Panc1 (cell line): ENCODE data around the gene ZNF189.

Experiments used
- POLR2AphosphoS5 ChIP-seq: IDR thresholded peaks from 2 replicates; pipeline ENCODE4 v1.6.1; 2012; ENCODE audit warnings: mild to moderate bottlenecking, low read depth, low read length, moderate library complexity
- TF ChIP-seq, protein P1 (sequence below): fragments of 450-650 bp; IDR thresholded peaks from 2 replicates; pipeline ENCODE4 v1.5.1; 2017; ENCODE audit warnings: mild to moderate bottlenecking

DNA sequence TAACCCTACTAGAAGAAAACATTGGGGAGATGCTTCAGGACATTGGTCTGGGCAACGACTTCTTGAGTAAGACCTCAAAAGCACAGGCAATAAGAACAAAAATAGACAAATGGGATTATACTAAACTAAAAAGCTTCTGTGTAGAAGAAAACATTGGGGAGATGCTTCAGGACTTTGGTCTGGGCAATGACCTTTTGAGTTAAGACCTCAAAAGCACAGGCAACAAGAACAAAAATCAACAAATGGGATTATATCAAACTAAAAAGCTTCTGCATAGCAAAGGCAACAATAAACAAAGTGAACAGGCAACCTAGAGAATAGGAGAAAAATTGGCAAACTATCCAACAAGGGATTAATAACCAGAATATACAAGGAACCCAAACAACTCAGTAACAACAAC lies 4.0 kb upstream of the ZNF189 start:
- TF ChIP-seq, protein P1, sequence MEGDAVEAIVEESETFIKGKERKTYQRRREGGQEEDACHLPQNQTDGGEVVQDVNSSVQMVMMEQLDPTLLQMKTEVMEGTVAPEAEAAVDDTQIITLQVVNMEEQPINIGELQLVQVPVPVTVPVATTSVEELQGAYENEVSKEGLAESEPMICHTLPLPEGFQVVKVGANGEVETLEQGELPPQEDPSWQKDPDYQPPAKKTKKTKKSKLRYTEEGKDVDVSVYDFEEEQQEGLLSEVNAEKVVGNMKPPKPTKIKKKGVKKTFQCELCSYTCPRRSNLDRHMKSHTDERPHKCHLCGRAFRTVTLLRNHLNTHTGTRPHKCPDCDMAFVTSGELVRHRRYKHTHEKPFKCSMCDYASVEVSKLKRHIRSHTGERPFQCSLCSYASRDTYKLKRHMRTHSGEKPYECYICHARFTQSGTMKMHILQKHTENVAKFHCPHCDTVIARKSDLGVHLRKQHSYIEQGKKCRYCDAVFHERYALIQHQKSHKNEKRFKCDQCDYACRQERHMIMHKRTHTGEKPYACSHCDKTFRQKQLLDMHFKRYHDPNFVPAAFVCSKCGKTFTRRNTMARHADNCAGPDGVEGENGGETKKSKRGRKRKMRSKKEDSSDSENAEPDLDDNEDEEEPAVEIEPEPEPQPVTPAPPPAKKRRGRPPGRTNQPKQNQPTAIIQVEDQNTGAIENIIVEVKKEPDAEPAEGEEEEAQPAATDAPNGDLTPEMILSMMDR: no peak
- TF ChIP-seq POLR2AphosphoS5: no peak
